ENCODE results near the gene ACLY.

Gene ACLY

DNA sequence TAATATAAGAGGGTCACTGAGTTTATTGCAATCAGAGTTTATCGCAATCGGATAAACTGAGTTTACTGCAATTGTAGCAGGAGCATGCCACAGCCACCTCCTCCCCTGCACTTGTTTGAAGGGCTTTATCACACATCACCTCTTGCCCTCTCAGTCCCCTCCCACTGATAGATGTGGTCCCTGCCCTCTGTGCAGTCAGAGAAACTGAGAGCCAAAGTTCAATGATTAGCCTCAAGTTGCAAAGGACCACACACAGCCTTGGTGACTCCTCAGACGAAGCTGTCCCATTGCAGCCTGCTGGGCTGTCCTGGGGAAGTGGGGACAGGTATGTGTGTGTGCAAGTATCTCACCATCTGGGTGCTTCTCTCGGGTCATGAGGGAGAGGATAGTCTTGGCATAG lies 13.6 kb downstream of the ACLY start:
- TF ChIP-seq, protein P1, sequence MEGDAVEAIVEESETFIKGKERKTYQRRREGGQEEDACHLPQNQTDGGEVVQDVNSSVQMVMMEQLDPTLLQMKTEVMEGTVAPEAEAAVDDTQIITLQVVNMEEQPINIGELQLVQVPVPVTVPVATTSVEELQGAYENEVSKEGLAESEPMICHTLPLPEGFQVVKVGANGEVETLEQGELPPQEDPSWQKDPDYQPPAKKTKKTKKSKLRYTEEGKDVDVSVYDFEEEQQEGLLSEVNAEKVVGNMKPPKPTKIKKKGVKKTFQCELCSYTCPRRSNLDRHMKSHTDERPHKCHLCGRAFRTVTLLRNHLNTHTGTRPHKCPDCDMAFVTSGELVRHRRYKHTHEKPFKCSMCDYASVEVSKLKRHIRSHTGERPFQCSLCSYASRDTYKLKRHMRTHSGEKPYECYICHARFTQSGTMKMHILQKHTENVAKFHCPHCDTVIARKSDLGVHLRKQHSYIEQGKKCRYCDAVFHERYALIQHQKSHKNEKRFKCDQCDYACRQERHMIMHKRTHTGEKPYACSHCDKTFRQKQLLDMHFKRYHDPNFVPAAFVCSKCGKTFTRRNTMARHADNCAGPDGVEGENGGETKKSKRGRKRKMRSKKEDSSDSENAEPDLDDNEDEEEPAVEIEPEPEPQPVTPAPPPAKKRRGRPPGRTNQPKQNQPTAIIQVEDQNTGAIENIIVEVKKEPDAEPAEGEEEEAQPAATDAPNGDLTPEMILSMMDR (IDR thresholded peaks at IDR 0.05; ENCODE audit: low read depth, low read length), result no peak
- Histone ChIP-seq H3K36me3 (peaks cover 93% of the 10 kb centered on the region), H3K4me1 (peaks cover 39% of the 10 kb centered on the region)

GRCh38 chr17:41904242-41904841 lies 14.4 kb downstream of the ACLY start:
- no peaks in the 10 kb centered on the region for H3K27me3 ChIP-seq
- peaks cover 33% of the 10 kb centered on the region for H3K4me1 ChIP-seq
- H3K9me3 ChIP-seq, result no peaks in the 10 kb centered on the region
- H3K4me3 ChIP-seq (ENCODE audit: low read depth, low read length), result no peak overlapping the region
- TF ChIP-seq, protein P1 (IDR thresholded peaks at IDR 0.05; ENCODE audit: low read depth, low read length), result no peak
- no peak for DNase-seq
- peaks cover 90% of the 10 kb centered on the region for H3K36me3 ChIP-seq

More for the DNA sequence above, 13.6 kb downstream of the ACLY start:
- H3K9me3 ChIP-seq, result no peaks in the 10 kb centered on the region
- DNase-seq, result no peak
- no peak overlapping the region for H3K4me3 ChIP-seq (ENCODE audit: low read depth, low read length)
- no peaks in the 10 kb centered on the region for H3K27me3 ChIP-seq

DNA sequence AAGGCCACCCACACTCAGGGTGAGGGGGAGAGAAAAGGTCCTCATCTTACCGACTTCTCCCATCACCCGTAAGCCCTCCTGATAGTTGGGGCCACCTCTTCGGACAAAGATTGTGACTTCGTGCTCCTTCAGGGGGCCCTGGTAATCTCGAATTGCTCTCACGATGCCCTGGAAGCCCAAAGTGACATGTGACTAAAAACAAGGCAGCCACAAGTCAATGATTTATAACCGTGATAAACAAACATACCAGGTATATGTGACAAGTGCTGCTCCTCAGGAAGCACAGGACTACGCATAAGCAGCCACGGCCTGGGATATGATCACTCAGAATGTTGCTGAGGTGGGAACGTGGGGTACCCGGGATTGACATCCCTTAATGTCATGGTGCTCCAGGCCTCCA lies 17.1 kb downstream of the ACLY start:
- TF ChIP-seq, protein P1 (IDR thresholded peaks at IDR 0.05; ENCODE audit: low read depth, low read length), result no peak
- peaks cover 92% of the 10 kb centered on the region for H3K36me3 ChIP-seq
- H3K4me3 ChIP-seq (ENCODE audit: low read depth, low read length), result no peak overlapping the region
- H3K4me1 ChIP-seq, result peaks cover 21% of the 10 kb centered on the region
- H3K9me3 ChIP-seq, result no peaks in the 10 kb centered on the region
- no peaks in the 10 kb centered on the region for H3K27me3 ChIP-seq
- DNase-seq, result no peak

DNA sequence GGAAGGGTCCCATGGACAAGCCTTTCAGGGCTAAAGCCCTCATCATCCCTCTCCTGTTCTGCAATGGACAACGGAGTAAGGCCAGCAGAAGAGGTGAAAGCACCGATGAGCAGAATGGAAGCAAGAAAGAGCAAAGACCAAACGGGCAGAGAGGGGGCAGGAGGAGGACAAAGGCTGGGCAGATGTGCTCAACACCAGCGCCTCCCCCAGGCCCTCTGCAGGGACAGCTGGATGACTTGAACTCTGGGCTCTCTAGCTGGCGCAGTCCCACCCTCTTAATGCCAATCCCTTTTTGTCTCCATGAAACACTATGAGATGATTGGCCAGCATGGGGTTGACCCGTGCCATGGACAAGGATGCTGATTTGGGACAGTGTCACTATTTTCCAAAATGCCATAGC lies 22.0 kb downstream of the ACLY start:
- H3K36me3 ChIP-seq, result peaks cover 87% of the 10 kb centered on the region
- H3K4me3 ChIP-seq (ENCODE audit: low read depth, low read length), result no peak overlapping the region
- H3K4me1 ChIP-seq, result peaks cover 36% of the 10 kb centered on the region
- TF ChIP-seq, protein P1 (IDR thresholded peaks at IDR 0.05; ENCODE audit: low read depth, low read length), result peak; percentile 20; the same call in 1 of the 2 replicates
- no peak for DNase-seq
- H3K9me3 ChIP-seq, result no peaks in the 10 kb centered on the region
- no peaks in the 10 kb centered on the region for H3K27me3 ChIP-seq

GRCh38 chr17:41895617-41896016 lies 23.1 kb downstream of the ACLY start:
- TF ChIP-seq, protein P1 (IDR thresholded peaks at IDR 0.05; ENCODE audit: low read depth, low read length), result no peak
- no peaks in the 10 kb centered on the region for H3K9me3 ChIP-seq
- H3K4me3 ChIP-seq (ENCODE audit: low read depth, low read length), result no peak overlapping the region
- H3K36me3 ChIP-seq, result peaks cover 85% of the 10 kb centered on the region
- H3K27me3 ChIP-seq, result no peaks in the 10 kb centered on the region
- DNase-seq, result peak; percentile 57
- H3K4me1 ChIP-seq, result peaks cover 36% of the 10 kb centered on the region

GRCh38 chr17:41894791-41895331 lies 23.9 kb downstream of the ACLY start:
- peak; percentile 70 for DNase-seq
- Histone ChIP-seq H3K27me3 (no peaks in the 10 kb centered on the region), H3K36me3 (peaks cover 84% of the 10 kb centered on the region), H3K9me3 (no peaks in the 10 kb centered on the region), H3K4me1 (peaks cover 36% of the 10 kb centered on the region), H3K4me3 (ENCODE audit: low read depth, low read length) (peak overlapping the region; percentile 1; the same call in 1 of the 2 replicates)
- TF ChIP-seq, protein P1 (IDR thresholded peaks at IDR 0.05; ENCODE audit: low read depth, low read length), result no peak
